Measurements from ENCODE around the gene RAB22A.
A peak's percentile ranks its signal among the peaks of the same experiment; 100 is the strongest.

Gene RAB22A

GRCh38 chr20:58340151-58340550 lies 30.6 kb downstream of the RAB22A start:
- TF ChIP-seq Cebpa-rat (IDR thresholded peaks at IDR 0.05) = no peak

GRCh38 chr20:58340853-58341252 lies 31.3 kb downstream of the RAB22A start:
- no peak overlapping the region for H3K4me2 ChIP-seq
- no peaks in the 10 kb centered on the region for H3K27me3 ChIP-seq
- 0 out of 2 replicates have a peak, but pooled peaks cover 4% of the 10 kb centered on the region for H3K9me3 ChIP-seq
- H3K4me3 ChIP-seq = no peak overlapping the region
- TF ChIP-seq Cebpa-rat (IDR thresholded peaks at IDR 0.05) = no peak
- H3K36me3 ChIP-seq = peaks cover 46% of the 10 kb centered on the region
- no peak overlapping the region for H3K9ac ChIP-seq
- peaks cover 51% of the 10 kb centered on the region for H4K20me1 ChIP-seq
- H3K4me1 ChIP-seq = no peaks in the 10 kb centered on the region
- H3K27ac ChIP-seq = no peak overlapping the region

More at GRCh38 chr20:58340151-58340550, 30.6 kb downstream of the RAB22A start:
- peaks cover 39% of the 10 kb centered on the region for H3K36me3 ChIP-seq
- no peak overlapping the region for H3K9ac ChIP-seq
- no peak overlapping the region for H3K4me3 ChIP-seq
- peaks cover 55% of the 10 kb centered on the region for H4K20me1 ChIP-seq
- 0 out of 2 replicates have a peak, but pooled peaks cover 4% of the 10 kb centered on the region for H3K9me3 ChIP-seq
- no peaks in the 10 kb centered on the region for H3K4me1 ChIP-seq
- no peak overlapping the region for H3K4me2 ChIP-seq
- no peaks in the 10 kb centered on the region for H3K27me3 ChIP-seq
- no peak overlapping the region for H3K27ac ChIP-seq

GRCh38 chr20:58342104-58342945 lies 32.8 kb downstream of the RAB22A start:
- Histone ChIP-seq H3K9ac (no peak overlapping the region), H3K27ac (no peak overlapping the region), H3K4me1 (no peaks in the 10 kb centered on the region), H3K27me3 (no peaks in the 10 kb centered on the region), H3K9me3 (0 out of 2 replicates have a peak, but pooled peaks cover 4% of the 10 kb centered on the region), H3K36me3 (peaks cover 54% of the 10 kb centered on the region), H3K4me2 (no peak overlapping the region), H3K4me3 (no peak overlapping the region), H4K20me1 (peaks cover 38% of the 10 kb centered on the region)
- TF ChIP-seq Cebpa-rat (IDR thresholded peaks at IDR 0.05) = no peak

GRCh38 chr20:58344741-58345140 lies 35.2 kb downstream of the RAB22A start:
- H3K4me2 ChIP-seq = no peak overlapping the region
- no peak overlapping the region for H3K4me3 ChIP-seq
- no peaks in the 10 kb centered on the region for H3K27me3 ChIP-seq
- 0 out of 2 replicates have a peak, but pooled peaks cover 3% of the 10 kb centered on the region for H3K9me3 ChIP-seq
- peaks cover 22% of the 10 kb centered on the region for H4K20me1 ChIP-seq
- H3K4me1 ChIP-seq = no peaks in the 10 kb centered on the region
- peaks cover 60% of the 10 kb centered on the region for H3K36me3 ChIP-seq
- no peak overlapping the region for H3K9ac ChIP-seq
- TF ChIP-seq Cebpa-rat (IDR thresholded peaks at IDR 0.05) = no peak
- no peak overlapping the region for H3K27ac ChIP-seq

- peaks cover 54% of the 10 kb centered on the region for H3K36me3 ChIP-seq
- no peak overlapping the region for H3K4me3 ChIP-seq
- H3K4me1 ChIP-seq = no peaks in the 10 kb centered on the region
- H3K27me3 ChIP-seq = no peaks in the 10 kb centered on the region
- H3K27ac ChIP-seq = no peak overlapping the region
- H3K9me3 ChIP-seq = no peaks in the 10 kb centered on the region
- H4K20me1 ChIP-seq = 0 out of 2 replicates have a peak, but pooled peaks cover 4% of the 10 kb centered on the region
- TF ChIP-seq Cebpa-rat (IDR thresholded peaks at IDR 0.05) = no peak
- no peak overlapping the region for H3K4me2 ChIP-seq
- no peak overlapping the region for H3K9ac ChIP-seq
These were observed 40.1 kb downstream of the RAB22A start for GRCh38 chr20:58349570-58349969.

- H3K4me2 ChIP-seq = no peak overlapping the region
- H3K4me1 ChIP-seq = no peaks in the 10 kb centered on the region
- no peak overlapping the region for H3K27ac ChIP-seq
- H3K27me3 ChIP-seq = no peaks in the 10 kb centered on the region
- peaks cover 50% of the 10 kb centered on the region for H3K36me3 ChIP-seq
- H3K4me3 ChIP-seq = no peak overlapping the region
- H3K9ac ChIP-seq = no peak overlapping the region
- no peak for TF ChIP-seq Cebpa-rat (IDR thresholded peaks at IDR 0.05)
- H3K9me3 ChIP-seq = no peaks in the 10 kb centered on the region
- no peaks in the 10 kb centered on the region for H4K20me1 ChIP-seq
These were observed 43.0 kb downstream of the RAB22A start for GRCh38 chr20:58352468-58352867.

- Histone ChIP-seq H4K20me1 (peaks cover 27% of the 10 kb centered on the region), H3K9me3 (no peaks in the 10 kb centered on the region), H3K4me1 (peaks cover 24% of the 10 kb centered on the region), H3K36me3 (peaks cover 58% of the 10 kb centered on the region), H3K4me2 (no peak overlapping the region), H3K9ac (no peak overlapping the region), H3K27ac (no peak overlapping the region), H3K4me3 (no peak overlapping the region), H3K27me3 (no peaks in the 10 kb centered on the region)
- no peak for TF ChIP-seq Cebpa-rat (IDR thresholded peaks at IDR 0.05)
These were observed 49.9 kb downstream of the RAB22A start for GRCh38 chr20:58359441-58359840.

- no peak for TF ChIP-seq Cebpa-rat (IDR thresholded peaks at IDR 0.05)
- H3K4me2 ChIP-seq = peak overlapping the region; percentile 71
- peaks cover 27% of the 10 kb centered on the region for H4K20me1 ChIP-seq
- peaks cover 24% of the 10 kb centered on the region for H3K4me1 ChIP-seq
- H3K4me3 ChIP-seq = no peak overlapping the region
- H3K9me3 ChIP-seq = no peaks in the 10 kb centered on the region
- no peaks in the 10 kb centered on the region for H3K27me3 ChIP-seq
- H3K9ac ChIP-seq = no peak overlapping the region
- no peak overlapping the region for H3K27ac ChIP-seq
- H3K36me3 ChIP-seq = peaks cover 48% of the 10 kb centered on the region
These were observed 51.4 kb downstream of the RAB22A start for GRCh38 chr20:58360936-58361335.

- H3K4me3 ChIP-seq = no peak overlapping the region
- peak overlapping the region; percentile 71 for H3K4me2 ChIP-seq
- H4K20me1 ChIP-seq = peaks cover 27% of the 10 kb centered on the region
- no peak for TF ChIP-seq Cebpa-rat (IDR thresholded peaks at IDR 0.05)
- no peaks in the 10 kb centered on the region for H3K9me3 ChIP-seq
- peaks cover 24% of the 10 kb centered on the region for H3K4me1 ChIP-seq
- H3K9ac ChIP-seq = no peak overlapping the region
- peaks cover 41% of the 10 kb centered on the region for H3K36me3 ChIP-seq
- H3K27me3 ChIP-seq = no peaks in the 10 kb centered on the region
- no peak overlapping the region for H3K27ac ChIP-seq
These were observed 52.1 kb downstream of the RAB22A start for GRCh38 chr20:58361481-58362205.

GRCh38 chr20:58362206-58362516 lies 52.6 kb downstream of the RAB22A start:
- peaks cover 40% of the 10 kb centered on the region for H3K36me3 ChIP-seq

More at GRCh38 chr20:58362206-58362516, 52.6 kb downstream of the RAB22A start:
- Histone ChIP-seq H4K20me1 (peaks cover 27% of the 10 kb centered on the region), H3K4me1 (peaks cover 24% of the 10 kb centered on the region), H3K4me3 (no peak overlapping the region), H3K27me3 (no peaks in the 10 kb centered on the region), H3K4me2 (no peak overlapping the region), H3K9ac (no peak overlapping the region), H3K27ac (no peak overlapping the region), H3K9me3 (no peaks in the 10 kb centered on the region)
- TF ChIP-seq Cebpa-rat (IDR thresholded peaks at IDR 0.05) = no peak
